Bronchial epithelial cell (primary cell): ENCODE measurements around the gene GALNT11. TPM values are rescaled to one million over a fixed set of nuclear protein-coding genes. Genes with fewer than 3 reads are reported as not detected.

Experiments
- DNase-seq: peaks from one replicate; pipeline ENCODE4 v3.0.0-alpha.2; 2010; ENCODE audit warnings: low read depth
- FAIRE-seq: peaks from 2 replicates; lab custom pipeline; 2011; peaks lifted over from hg19 to GRCh38; lab: Jason Lieb, UNC
- H3K27me3 ChIP-seq: 2 replicates; pipeline ENCODE4 v1.5.1; 2011; ENCODE audit warnings: low read length; ENCODE audit not compliant: control insufficient read depth, insufficient read depth
- H3K36me3 ChIP-seq: 2 replicates; pipeline ENCODE4 v1.5.1; 2011; ENCODE audit warnings: low read length; ENCODE audit not compliant: control insufficient read depth, insufficient read depth
- H3K4me3 ChIP-seq: 2 replicates; pipeline ENCODE4 v1.5.1; 2011; ENCODE audit warnings: mild to moderate bottlenecking, low read depth, low read length, control low read depth
- CTCF ChIP-seq: IDR thresholded peaks from 2 replicates; pipeline ENCODE4 v1.5.1; 2011; ENCODE audit warnings: mild to moderate bottlenecking, moderate library complexity, low read length, control low read depth, inconsistent platforms; ENCODE audit not compliant: insufficient read depth, severe bottlenecking
- total RNA-seq: library from RNA; depleted of rRNA; stranded (reverse); fragments of >200 nt; gene quantifications from 2 replicates; pipeline ENCODE4 v1.2.1, GENCODE V29; 2014

The GALNT11 gene
- total RNA-seq, 1 donor from 2014 or later, result 31.9 TPM

- TF ChIP-seq CTCF, result no peak
- Histone ChIP-seq H3K4me3 (no peak overlapping the region), H3K27me3 (no peaks in the 10 kb centered on the region), H3K36me3 (peaks cover 19% of the 10 kb centered on the region)
- FAIRE-seq, result no peak
- no peak for DNase-seq
Measured at GRCh38 chr7:152162287-152162686, 136.8 kb downstream of the GALNT11 start.

Other genes with a start within 250 kb of the GALNT11 start
- gene PRKAG2, start 148.6 kb upstream of the GALNT11 start, total RNA-seq, result 19.8 and 24.5 TPM in 2 replicates
- gene GALNTL5, start 69.2 kb upstream of the GALNT11 start, total RNA-seq, result not detected in 2 replicates